ENCODE measurements around the gene TEX54. TPM values are rescaled to one million over a fixed set of nuclear protein-coding genes. Genes with fewer than 3 reads are reported as not detected.

TEX54 gene
- total and polyA plus RNA-seq, 2 of the 13 experiments (the other 11 are each of a cell fraction or from before 2014, with no cell fraction given) = not detected

DNA sequence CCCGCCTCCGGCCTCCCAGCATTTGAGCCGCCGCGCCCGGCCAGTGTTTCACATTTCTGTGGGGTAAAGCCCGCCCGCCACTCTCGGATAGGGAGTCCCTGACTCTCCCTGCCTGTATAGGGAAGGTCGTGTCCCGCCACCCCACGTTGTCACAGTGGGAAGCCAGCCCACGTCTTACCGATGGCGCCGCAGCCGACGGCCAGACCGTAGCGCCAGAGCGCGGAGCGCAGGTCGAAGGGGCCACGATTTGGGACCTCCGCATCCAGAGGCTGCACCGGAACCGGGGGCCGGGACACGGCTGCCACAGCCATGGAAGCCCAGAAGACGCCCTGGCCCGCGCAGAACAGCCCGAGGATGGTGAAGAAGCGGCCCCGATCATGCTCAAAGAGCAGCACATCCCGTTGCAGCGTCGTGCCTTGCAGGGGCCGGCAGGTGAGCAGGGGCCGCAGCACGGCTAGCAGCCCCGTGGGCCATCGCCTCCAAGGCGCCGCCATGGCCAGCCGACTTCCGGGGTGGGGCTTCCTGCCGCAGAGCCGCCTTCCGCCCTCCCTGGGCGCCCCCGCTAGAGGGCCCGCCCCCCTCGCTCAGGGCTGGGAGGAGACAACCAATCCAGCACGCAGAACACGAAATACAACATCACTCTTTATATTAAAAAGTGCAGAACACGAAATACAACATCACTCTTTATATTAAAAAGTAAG lies 41.0 kb downstream of the TEX54 start, which contains the start of gene TMEM223 (continued):
- TF ChIP-seq, protein P1, sequence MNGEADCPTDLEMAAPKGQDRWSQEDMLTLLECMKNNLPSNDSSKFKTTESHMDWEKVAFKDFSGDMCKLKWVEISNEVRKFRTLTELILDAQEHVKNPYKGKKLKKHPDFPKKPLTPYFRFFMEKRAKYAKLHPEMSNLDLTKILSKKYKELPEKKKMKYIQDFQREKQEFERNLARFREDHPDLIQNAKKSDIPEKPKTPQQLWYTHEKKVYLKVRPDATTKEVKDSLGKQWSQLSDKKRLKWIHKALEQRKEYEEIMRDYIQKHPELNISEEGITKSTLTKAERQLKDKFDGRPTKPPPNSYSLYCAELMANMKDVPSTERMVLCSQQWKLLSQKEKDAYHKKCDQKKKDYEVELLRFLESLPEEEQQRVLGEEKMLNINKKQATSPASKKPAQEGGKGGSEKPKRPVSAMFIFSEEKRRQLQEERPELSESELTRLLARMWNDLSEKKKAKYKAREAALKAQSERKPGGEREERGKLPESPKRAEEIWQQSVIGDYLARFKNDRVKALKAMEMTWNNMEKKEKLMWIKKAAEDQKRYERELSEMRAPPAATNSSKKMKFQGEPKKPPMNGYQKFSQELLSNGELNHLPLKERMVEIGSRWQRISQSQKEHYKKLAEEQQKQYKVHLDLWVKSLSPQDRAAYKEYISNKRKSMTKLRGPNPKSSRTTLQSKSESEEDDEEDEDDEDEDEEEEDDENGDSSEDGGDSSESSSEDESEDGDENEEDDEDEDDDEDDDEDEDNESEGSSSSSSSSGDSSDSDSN (CRISPR knock-in tag; IDR thresholded peaks at IDR 0.05) = peak; percentile 87
- TF ChIP-seq ATAD3A (CRISPR knock-in tag; IDR thresholded peaks at IDR 0.05) = no peak
- no peak for TF ChIP-seq PBX2 (CRISPR knock-in tag; IDR thresholded peaks at IDR 0.05)
- TF ChIP-seq, protein P2, sequence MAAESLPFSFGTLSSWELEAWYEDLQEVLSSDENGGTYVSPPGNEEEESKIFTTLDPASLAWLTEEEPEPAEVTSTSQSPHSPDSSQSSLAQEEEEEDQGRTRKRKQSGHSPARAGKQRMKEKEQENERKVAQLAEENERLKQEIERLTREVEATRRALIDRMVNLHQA (CRISPR knock-in tag; IDR thresholded peaks at IDR 0.05) = no peak
- TF ChIP-seq, protein P3, sequence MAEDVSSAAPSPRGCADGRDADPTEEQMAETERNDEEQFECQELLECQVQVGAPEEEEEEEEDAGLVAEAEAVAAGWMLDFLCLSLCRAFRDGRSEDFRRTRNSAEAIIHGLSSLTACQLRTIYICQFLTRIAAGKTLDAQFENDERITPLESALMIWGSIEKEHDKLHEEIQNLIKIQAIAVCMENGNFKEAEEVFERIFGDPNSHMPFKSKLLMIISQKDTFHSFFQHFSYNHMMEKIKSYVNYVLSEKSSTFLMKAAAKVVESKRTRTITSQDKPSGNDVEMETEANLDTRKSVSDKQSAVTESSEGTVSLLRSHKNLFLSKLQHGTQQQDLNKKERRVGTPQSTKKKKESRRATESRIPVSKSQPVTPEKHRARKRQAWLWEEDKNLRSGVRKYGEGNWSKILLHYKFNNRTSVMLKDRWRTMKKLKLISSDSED (CRISPR knock-in tag; IDR thresholded peaks at IDR 0.05) = peak; percentile 39; the same call in 1 of the 2 replicates
- TF ChIP-seq ADNP (CRISPR knock-in tag; IDR thresholded peaks at IDR 0.05) = no peak
- no peak for TF ChIP-seq ATF5 (CRISPR knock-in tag; IDR thresholded peaks at IDR 0.05; ENCODE audit: low read depth)
- TF ChIP-seq CCAR2 (optimal IDR thresholded peaks at IDR 0.05; ENCODE audit: low read depth, low read length) = no peak
- TF ChIP-seq, protein P4, sequence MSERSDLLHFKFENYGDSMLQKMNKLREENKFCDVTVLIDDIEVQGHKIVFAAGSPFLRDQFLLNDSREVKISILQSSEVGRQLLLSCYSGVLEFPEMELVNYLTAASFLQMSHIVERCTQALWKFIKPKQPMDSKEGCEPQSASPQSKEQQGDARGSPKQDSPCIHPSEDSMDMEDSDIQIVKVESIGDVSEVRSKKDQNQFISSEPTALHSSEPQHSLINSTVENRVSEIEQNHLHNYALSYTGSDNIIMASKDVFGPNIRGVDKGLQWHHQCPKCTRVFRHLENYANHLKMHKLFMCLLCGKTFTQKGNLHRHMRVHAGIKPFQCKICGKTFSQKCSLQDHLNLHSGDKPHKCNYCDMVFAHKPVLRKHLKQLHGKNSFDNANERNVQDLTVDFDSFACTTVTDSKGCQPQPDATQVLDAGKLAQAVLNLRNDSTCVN (CRISPR knock-in tag; IDR thresholded peaks at IDR 0.05; ENCODE audit: borderline replicate concordance) = peak; percentile 26; the same call in 1 of the 2 replicates
- no peak for TF ChIP-seq KDM1A (CRISPR knock-in tag; IDR thresholded peaks at IDR 0.05)
- no peak for TF ChIP-seq ZNF256 (CRISPR knock-in tag; conservative IDR thresholded peaks at IDR 0.05)
- no peak for TF ChIP-seq PAXIP1 (CRISPR knock-in tag; conservative IDR thresholded peaks at IDR 0.05)
- TF ChIP-seq NR2C2 (CRISPR knock-in tag; IDR thresholded peaks at IDR 0.05; ENCODE audit: borderline replicate concordance) = no peak; the same call in 1 of the 2 replicates
- peak; percentile 96 for TF ChIP-seq ZNF781 (CRISPR knock-in tag; IDR thresholded peaks at IDR 0.05; ENCODE audit: borderline replicate concordance, not compliant biosample characterization)
- no peak for TF ChIP-seq MBD4 (IDR thresholded peaks at IDR 0.05; ENCODE audit: borderline replicate concordance, low read length)
- TF ChIP-seq ZNF619 (CRISPR knock-in tag; IDR thresholded peaks at IDR 0.05) = peak; percentile 37; the same call in 1 of the 2 replicates
- TF ChIP-seq ATF1 (CRISPR knock-in tag; IDR thresholded peaks at IDR 0.05) = no peak
